Coronary artery (tissue), 2 donors: Measurements from ENCODE around the gene ARHGAP24.
"Not testable (repeated sequence)": the region's sequence is repeated elsewhere in the genome, so short reads cannot be mapped to it uniquely, and the experiment has no call there.

ENCODE experiments used
- DNase-seq: peaks from one replicate; pipeline ENCODE4 v3.0.0-alpha.2; 2017; ENCODE audit warnings: low spot score
- H3K27ac ChIP-seq, 2 donors: fragments of 200-600 bp; sonication (generic); one replicate each; pipeline ENCODE4 v1.5.1; 2016 to 2019
- H3K4me3 ChIP-seq: fragments of 200-600 bp; sonication (generic); 2 replicates; pipeline ENCODE4 v1.5.1; 2016; ENCODE audit warnings: mild to moderate bottlenecking, moderate library complexity
- CTCF ChIP-seq: fragments of 200-600 bp; sonication (generic); IDR thresholded peaks from one replicate; pipeline ENCODE4 v1.5.1; 2019; ENCODE audit warnings: antibody characterized with exemption

ARHGAP24 gene

GRCh38 chr4:85496126-85496849 is 21.3 kb downstream of the ARHGAP24 start:
- no peak for TF ChIP-seq CTCF
- H3K4me3 ChIP-seq = no peak overlapping the region
- H3K27ac ChIP-seq = no peak overlapping the region
- no peak for DNase-seq

- Histone ChIP-seq H3K27ac (no peak overlapping the region), H3K4me3 (no peak overlapping the region)
- no peak for TF ChIP-seq CTCF
- DNase-seq = no peak
Measured at GRCh38 chr4:85496933-85497332, 22.0 kb downstream of the ARHGAP24 start.

DNA sequence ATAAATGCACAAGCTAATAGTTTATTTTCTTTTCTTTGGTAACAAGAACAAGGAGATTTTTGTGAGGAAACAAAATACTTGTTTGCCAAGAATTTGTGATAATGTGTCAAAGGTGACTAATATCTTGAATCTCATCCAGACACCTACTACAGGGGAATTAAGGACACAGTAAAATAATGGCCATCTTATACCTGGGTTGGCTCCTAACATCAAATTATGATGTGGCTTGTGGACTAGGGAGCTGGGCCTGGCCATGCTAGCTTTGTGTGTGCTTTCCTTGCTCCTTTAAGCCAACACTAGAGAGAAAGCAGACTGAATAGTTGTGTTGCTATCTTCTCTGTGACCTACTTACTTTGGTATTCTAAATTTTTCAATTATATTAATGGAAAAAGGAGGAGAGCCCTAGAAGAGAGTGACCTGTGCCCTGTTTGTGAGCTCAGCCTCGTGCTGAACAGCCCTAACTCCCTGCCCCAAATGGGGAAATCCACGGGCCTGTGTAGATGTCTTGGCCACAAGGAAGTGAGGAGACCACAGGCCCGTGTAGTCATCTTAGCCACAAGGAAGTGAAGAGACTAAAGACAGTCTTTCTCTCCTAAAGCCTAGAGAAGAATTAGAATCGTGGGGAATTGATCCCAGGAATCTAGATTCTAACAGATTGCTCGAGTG is 23.3 kb downstream of the ARHGAP24 start:
- no peak overlapping the region for H3K4me3 ChIP-seq
- H3K27ac ChIP-seq = peak overlapping the region in 1 of 2 donors; percentile 15
- DNase-seq = no peak
- TF ChIP-seq CTCF = no peak

- no peak overlapping the region for H3K27ac ChIP-seq
- no peak overlapping the region for H3K4me3 ChIP-seq
- DNase-seq = no peak
- TF ChIP-seq CTCF = no peak
Measured at GRCh38 chr4:85499573-85499972, 24.6 kb downstream of the ARHGAP24 start.

GRCh38 chr4:85500110-85500867 is 25.3 kb downstream of the ARHGAP24 start:
- no peak for TF ChIP-seq CTCF
- H3K4me3 ChIP-seq = no peak overlapping the region
- DNase-seq = no peak
- H3K27ac ChIP-seq = no peak overlapping the region

DNA sequence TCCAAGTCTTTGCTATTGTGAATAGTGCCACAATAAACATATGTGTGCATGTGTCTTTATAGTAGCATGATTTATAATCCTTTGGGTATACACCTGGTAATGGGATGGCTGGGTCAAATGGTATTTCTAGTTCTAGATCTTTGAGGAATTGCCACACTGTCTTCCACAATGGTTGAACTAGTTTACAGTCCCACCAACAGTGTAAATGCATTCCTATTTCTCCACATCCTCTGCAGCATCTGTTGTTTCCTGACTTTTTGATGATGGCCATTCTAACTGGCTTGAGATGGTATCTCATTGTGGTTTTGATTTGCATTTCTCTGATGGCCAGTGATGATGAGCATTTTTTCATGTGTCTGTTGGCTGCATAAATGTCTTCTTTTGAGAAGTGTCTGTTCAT is 26.2 kb downstream of the ARHGAP24 start:
- H3K27ac ChIP-seq, H3K4me3 ChIP-seq, DNase-seq: not testable (repeated sequence)

DNA sequence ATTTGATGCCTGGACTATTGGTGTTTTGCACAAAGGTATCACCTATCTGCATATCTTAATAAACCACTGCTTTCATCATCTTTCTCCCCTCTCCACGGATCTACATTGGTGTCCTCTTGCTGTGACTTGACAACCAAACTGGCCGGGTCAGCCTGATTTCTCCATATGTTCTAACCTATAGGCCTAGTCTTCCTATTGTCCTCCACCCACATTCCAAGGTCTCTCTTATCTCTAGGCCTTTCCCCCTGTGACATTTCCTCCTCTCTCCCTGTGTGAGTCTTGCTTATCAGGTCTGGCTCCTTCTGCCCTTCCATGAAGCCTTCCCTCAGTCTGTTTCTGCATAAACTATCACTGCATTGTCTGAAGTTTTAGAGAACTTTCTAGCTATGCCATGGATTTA is 33.7 kb downstream of the ARHGAP24 start:
- Histone ChIP-seq H3K27ac (no peak overlapping the region), H3K4me3 (no peak overlapping the region)
- no peak for TF ChIP-seq CTCF
- no peak for DNase-seq
